PC-3 (cell line): ENCODE results near the gene CDK5. TPM values are rescaled to one million over a fixed set of nuclear protein-coding genes. Genes with fewer than 3 reads are reported as not detected.

ENCODE experiments used
- ATAC-seq: fragments of 200-7000 bp; cut with Tn5 transposase; 2 replicates; pipeline ENCODE4 v1.9.1; 2020; ENCODE audit warnings: mild to moderate bottlenecking, moderate library complexity
- BruUV-seq: library from RNA; stranded (reverse); fragments of 400-500 nt; replicated peaks from 2 replicates; lab custom pipeline; 2021; lab: Mats Ljungman, UMichigan
- CTCF ChIA-PET: fragments of 300-600 bp; sonication (Branson Sonifier 250); formaldehyde crosslinking; loops from one replicate; lab custom pipeline; 2022; ENCODE audit warnings: antibody characterized with exemption; lab: Charles Lee
- POLR2A ChIA-PET: fragments of 300-600 bp; sonication (Branson Sonifier 250); formaldehyde crosslinking; loops from one replicate; lab custom pipeline; 2022; ENCODE audit warnings: antibody characterized with exemption; ENCODE audit not compliant: unreplicated experiment; lab: Charles Lee
- DNase-seq: peaks from one replicate; pipeline ENCODE4 v3.0.0-alpha.2; 2015
- H2AFZ ChIP-seq: fragments of 300-600 bp; sonication (generic); 2 replicates; pipeline ENCODE4 v1.6.0; 2016; ENCODE audit warnings: antibody characterized with exemption, low read length
- H3F3A ChIP-seq: fragments of 300-600 bp; sonication (generic); one replicate; pipeline ENCODE4 v1.6.0; 2017; ENCODE audit warnings: antibody characterized with exemption, low read length, control low read depth, mild to moderate bottlenecking; ENCODE audit not compliant: unreplicated experiment
- H3K27ac ChIP-seq: fragments of 300-600 bp; sonication (generic); 2 replicates; pipeline ENCODE4 v1.5.1; 2016; ENCODE audit warnings: mild to moderate bottlenecking, low read length
- H3K27me3 ChIP-seq: fragments of 300-600 bp; sonication (generic); 2 replicates; pipeline ENCODE4 v1.6.1; 2016; ENCODE audit warnings: low read length, mixed read lengths
- H3K36me3 ChIP-seq: fragments of 300-600 bp; sonication (generic); 2 replicates; pipeline ENCODE4 v1.6.1; 2016; ENCODE audit warnings: low read depth, mixed run types, low read length, mixed read lengths
- H3K4me1 ChIP-seq: fragments of 300-600 bp; sonication (generic); 2 replicates; pipeline ENCODE4 v1.5.1; 2016; ENCODE audit warnings: low read length; ENCODE audit not compliant: insufficient read depth
- H3K4me2 ChIP-seq: fragments of 300-600 bp; sonication (generic); 2 replicates; pipeline ENCODE4 v1.6.0; 2016; ENCODE audit warnings: low read length
- H3K4me3 ChIP-seq: fragments of 300-600 bp; sonication (generic); 2 replicates; pipeline ENCODE4 v1.5.1; 2016; ENCODE audit warnings: mild to moderate bottlenecking, low read length, mixed read lengths
- H3K79me2 ChIP-seq: fragments of 300-600 bp; sonication (generic); 2 replicates; pipeline ENCODE4 v1.6.1; 2017; ENCODE audit warnings: low read length, mixed read lengths
- H3K9ac ChIP-seq: fragments of 300-600 bp; sonication (generic); 2 replicates; pipeline ENCODE4 v1.6.0; 2016; ENCODE audit warnings: mild to moderate bottlenecking, low read length
- H3K9me2 ChIP-seq: fragments of 300-600 bp; sonication (generic); replicated peaks from 2 replicates; pipeline ENCODE4 v1.6.1; 2016; ENCODE audit warnings: mixed run types, low read length, mixed read lengths
- H3K9me3 ChIP-seq: fragments of 300-600 bp; sonication (generic); 2 replicates; pipeline ENCODE4 v1.6.1; 2016; ENCODE audit warnings: low read length, mixed read lengths
- H4K20me1 ChIP-seq: fragments of 300-600 bp; sonication (generic); 2 replicates; pipeline ENCODE4 v1.6.1; 2016; ENCODE audit warnings: low read length, mixed read lengths
- EZH2 ChIP-seq: fragments of 300-600 bp; sonication (generic); IDR thresholded peaks from one replicate; pipeline ENCODE4 v1.6.1; 2017; ENCODE audit warnings: antibody characterized with exemption, mild to moderate bottlenecking, low read length; ENCODE audit not compliant: unreplicated experiment
- EZH2phosphoT487 ChIP-seq: fragments of 300-600 bp; sonication (generic); IDR thresholded peaks from 2 replicates; pipeline ENCODE4 v1.6.1; 2018; ENCODE audit warnings: mild to moderate bottlenecking, antibody characterized with exemption, low read length, borderline replicate concordance
- intact Hi-C: fragments of 100-400 bp; cut with micrococcal nuclease; formaldehyde crosslinking; loops from 2 replicates; pipeline ENCODE4 v1.9.0; 2023
- total RNA-seq: library from RNA; depleted of rRNA; stranded (reverse); fragments of >200 nt; gene quantifications from 2 replicates; pipeline ENCODE4 v1.2.3, GENCODE V29; 2014
- TF ChIP-seq, protein P1 (sequence below): fragments of 300-600 bp; sonication (generic); conservative IDR thresholded peaks from 2 replicates; pipeline ENCODE4 v1.5.1; 2017; ENCODE audit warnings: antibody characterized with exemption, low read depth, mild to moderate bottlenecking, low read length

Gene CDK5
- total RNA-seq, 1 experiment from 2014 or later, result 40.1 TPM

DNA sequence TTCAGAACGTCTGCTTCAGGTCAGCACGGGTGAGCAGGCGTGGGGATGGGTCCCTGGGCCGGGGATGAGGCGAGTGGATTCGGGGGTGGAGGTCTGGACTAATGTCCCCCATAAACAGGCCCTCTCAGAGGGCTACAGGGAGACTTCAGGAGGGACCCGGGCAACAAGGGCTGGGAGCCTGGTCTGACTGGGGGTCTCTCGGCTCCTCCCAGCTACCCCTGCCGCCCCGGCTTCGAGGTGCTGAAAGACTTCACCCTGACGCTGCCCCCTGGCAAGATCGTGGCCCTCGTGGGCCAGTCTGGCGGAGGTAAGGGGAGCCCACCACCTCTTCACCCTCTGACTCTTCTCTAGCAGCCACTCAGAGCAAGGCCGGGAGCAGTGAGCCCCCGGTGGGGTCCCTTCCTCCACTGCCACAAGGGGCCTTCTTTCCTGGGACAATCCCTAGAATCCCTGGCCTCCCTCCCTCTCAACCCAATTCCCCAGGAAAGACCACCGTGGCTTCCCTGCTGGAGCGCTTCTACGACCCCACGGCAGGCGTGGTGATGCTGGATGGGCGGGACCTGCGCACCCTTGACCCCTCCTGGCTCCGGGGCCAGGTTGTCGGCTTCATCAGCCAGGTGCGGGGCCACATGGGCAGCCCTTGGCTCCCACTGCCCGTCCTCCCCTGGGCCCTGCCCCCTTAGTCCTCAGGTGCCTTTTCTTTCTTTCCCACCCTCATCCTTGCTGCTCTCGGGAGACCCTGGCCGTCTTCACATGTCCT is 16.9 kb downstream of the CDK5 start:
- Histone ChIP-seq H3K27ac (no peak overlapping the region), H3K4me1 (peaks cover 18% of the 10 kb centered on the region), H3F3A (no peaks in the 10 kb centered on the region), H3K4me2 (no peak overlapping the region), H2AFZ (no peak overlapping the region), H3K36me3 (no peaks in the 10 kb centered on the region; the same call in 1 of the 2 replicates), H3K27me3 (no peaks in the 10 kb centered on the region), H4K20me1 (no peaks in the 10 kb centered on the region), H3K9me2 (no peaks in the 10 kb centered on the region), H3K4me3 (no peak overlapping the region), H3K9me3 (no peaks in the 10 kb centered on the region), H3K79me2 (no peaks in the 10 kb centered on the region), H3K9ac (no peak overlapping the region)
- ChIA-PET POLR2A (no interaction called here), CTCF (no interaction called here)
- no peak for DNase-seq
- intact Hi-C loops, result no loop called here
- no peak for ATAC-seq
- TF ChIP-seq EZH2phosphoT487, result no peak
- TF ChIP-seq EZH2, result no peak
- TF ChIP-seq, protein P1, sequence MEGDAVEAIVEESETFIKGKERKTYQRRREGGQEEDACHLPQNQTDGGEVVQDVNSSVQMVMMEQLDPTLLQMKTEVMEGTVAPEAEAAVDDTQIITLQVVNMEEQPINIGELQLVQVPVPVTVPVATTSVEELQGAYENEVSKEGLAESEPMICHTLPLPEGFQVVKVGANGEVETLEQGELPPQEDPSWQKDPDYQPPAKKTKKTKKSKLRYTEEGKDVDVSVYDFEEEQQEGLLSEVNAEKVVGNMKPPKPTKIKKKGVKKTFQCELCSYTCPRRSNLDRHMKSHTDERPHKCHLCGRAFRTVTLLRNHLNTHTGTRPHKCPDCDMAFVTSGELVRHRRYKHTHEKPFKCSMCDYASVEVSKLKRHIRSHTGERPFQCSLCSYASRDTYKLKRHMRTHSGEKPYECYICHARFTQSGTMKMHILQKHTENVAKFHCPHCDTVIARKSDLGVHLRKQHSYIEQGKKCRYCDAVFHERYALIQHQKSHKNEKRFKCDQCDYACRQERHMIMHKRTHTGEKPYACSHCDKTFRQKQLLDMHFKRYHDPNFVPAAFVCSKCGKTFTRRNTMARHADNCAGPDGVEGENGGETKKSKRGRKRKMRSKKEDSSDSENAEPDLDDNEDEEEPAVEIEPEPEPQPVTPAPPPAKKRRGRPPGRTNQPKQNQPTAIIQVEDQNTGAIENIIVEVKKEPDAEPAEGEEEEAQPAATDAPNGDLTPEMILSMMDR, result no peak
- no TSS peak for BruUV-seq

DNA sequence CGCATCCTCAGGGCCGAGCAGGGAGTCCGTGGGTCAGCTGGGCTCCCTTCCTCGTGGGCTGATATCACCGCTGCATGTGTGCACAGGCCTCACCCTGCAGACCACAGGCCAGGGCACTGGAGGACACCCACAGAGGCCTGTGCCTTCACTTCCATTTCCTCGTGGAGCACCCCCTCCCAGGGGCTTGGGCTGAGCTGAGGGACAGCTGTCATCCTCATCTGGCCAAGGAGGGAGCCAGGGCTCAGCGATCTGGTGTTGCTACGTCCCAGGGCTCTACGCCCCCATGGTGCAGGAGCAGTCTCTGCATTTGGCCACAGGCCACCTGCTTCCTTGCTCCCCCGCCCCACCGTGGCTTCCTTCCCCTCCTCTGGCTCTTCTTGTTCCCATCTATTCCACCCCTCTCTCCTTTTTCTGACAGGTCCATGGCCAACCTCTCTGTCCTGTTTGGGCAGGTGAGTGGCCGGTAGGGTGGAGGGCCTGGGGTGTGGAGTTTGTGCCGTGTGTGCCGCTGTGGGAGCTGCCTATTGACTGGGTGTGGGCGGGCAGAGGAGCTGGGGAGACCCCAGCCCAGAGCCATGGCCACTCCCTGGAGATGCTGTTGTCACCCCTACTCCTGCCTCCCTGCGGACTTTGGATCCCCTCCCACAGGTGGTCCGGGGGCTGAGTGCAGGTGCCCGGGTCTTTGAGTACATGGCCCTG is 17.7 kb downstream of the CDK5 start:
- Histone ChIP-seq H3K4me1 (peaks cover 18% of the 10 kb centered on the region), H3K9ac (no peak overlapping the region), H3K4me2 (no peak overlapping the region), H3K27me3 (no peaks in the 10 kb centered on the region), H3K9me2 (no peaks in the 10 kb centered on the region), H3K9me3 (no peaks in the 10 kb centered on the region), H4K20me1 (no peaks in the 10 kb centered on the region), H3F3A (no peaks in the 10 kb centered on the region), H3K79me2 (no peaks in the 10 kb centered on the region), H2AFZ (no peak overlapping the region), H3K4me3 (no peak overlapping the region), H3K36me3 (no peaks in the 10 kb centered on the region; the same call in 1 of the 2 replicates), H3K27ac (peak overlapping the region; percentile 5)
- ATAC-seq (no peak), DNase-seq (no peak)
- ChIA-PET CTCF (no interaction called here), POLR2A (no interaction called here)
- intact Hi-C loops, result no loop called here
- BruUV-seq, result no TSS peak
- TF ChIP-seq EZH2, result no peak

DNA sequence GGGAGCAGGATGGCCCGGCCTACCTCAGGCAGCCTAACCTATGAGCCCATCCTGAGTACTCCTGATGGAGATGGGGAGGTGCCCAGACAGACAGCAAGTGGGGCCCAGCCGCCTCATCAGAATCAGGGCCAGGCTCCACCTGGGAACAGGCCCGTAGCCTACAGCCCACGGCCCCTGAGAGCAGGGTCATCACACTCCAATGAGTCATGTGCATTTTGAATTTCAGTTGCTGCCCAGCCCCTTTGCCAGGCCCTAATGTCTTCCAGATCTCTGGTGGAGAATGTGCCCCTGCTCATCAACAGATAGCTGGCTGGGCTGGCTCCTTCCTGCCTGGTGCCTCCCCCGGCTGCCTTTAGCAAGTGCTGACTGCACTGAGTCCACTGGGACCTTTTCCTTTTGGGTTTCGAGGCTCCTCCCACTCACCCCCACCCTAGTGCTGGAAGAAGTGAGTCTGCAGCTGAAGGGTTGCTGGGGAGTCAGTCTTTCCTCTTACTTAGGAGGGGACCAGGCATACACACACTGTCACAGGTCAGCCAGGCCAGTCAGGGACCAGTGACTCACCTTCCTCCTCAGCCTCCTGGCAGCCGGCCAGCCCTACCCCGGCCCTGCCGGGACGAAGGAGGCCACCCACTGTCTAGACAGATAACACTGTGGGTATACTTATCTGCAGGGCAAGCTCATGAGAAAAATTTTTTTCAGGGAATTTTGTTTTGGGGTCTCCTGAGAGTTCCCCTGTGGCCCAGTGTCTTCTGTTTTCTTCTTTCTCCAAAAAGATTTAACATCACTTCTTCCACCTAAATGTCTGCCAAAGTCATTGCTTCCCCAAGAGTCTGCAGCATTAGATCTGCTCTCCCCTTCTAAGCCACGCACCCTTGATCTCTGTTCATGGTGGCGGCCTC is 18.5 kb downstream of the CDK5 start:
- H3K27ac ChIP-seq, result peak overlapping the region; percentile 70
- intact Hi-C loops, result no loop called here
- no peaks in the 10 kb centered on the region for H3F3A ChIP-seq
- no peak for TF ChIP-seq EZH2phosphoT487
- TF ChIP-seq, protein P1, result no peak
- TF ChIP-seq EZH2, result no peak
- H3K79me2 ChIP-seq, result no peaks in the 10 kb centered on the region
- peak overlapping the region; percentile 61 for H3K4me2 ChIP-seq
- H3K9me2 ChIP-seq, result no peaks in the 10 kb centered on the region
- CTCF ChIA-PET, result no interaction called here
- peaks cover 18% of the 10 kb centered on the region for H3K4me1 ChIP-seq
- H3K27me3 ChIP-seq, result no peaks in the 10 kb centered on the region
- no peaks in the 10 kb centered on the region for H3K9me3 ChIP-seq
- no peaks in the 10 kb centered on the region; the same call in 1 of the 2 replicates for H3K36me3 ChIP-seq
- ATAC-seq (peak; percentile 92), DNase-seq (peak; percentile 80)
- POLR2A ChIA-PET, result no interaction called here
- no peak overlapping the region for H2AFZ ChIP-seq
- BruUV-seq, result no TSS peak
- peak overlapping the region; percentile 40 for H3K9ac ChIP-seq
- no peaks in the 10 kb centered on the region for H4K20me1 ChIP-seq
- no peak overlapping the region for H3K4me3 ChIP-seq
